Omental fat pad (tissue), 4 donors: ENCODE data around the gene NR4A2. TPM values are rescaled to one million over a fixed set of nuclear protein-coding genes. Genes with fewer than 3 reads are reported as not detected.
A peak's percentile ranks its signal among the peaks of the same experiment; 100 is the strongest.

Source experiments
- ATAC-seq: fragments of 150-250 bp; one replicate; pipeline ENCODE4 v1.9.1; 2016; ENCODE audit warnings: mild to moderate bottlenecking, moderate library complexity; ENCODE audit not compliant: low FRiP score
- DNase-seq: peaks from one replicate; pipeline ENCODE4 v3.0.0-alpha.2; 2019; ENCODE audit warnings: low spot score
- total RNA-seq, 4 donors: library from RNA; depleted of rRNA; stranded (reverse); fragments of >200 nt; gene quantifications; one replicate each; pipeline ENCODE4 v1.1.0, GENCODE V29; 2016
- TF ChIP-seq, protein P1 (sequence below), 3 donors: fragments of 450-650 bp; IDR thresholded peaks; one replicate each; pipeline ENCODE4 v1.5.1; 2016 to 2017; ENCODE audit warnings: antibody characterized with exemption in 3 of 3, mild to moderate bottlenecking in 3 of 3, moderate library complexity in 2 of 3

NR4A2 gene
- total RNA-seq, 4 donors from 2014 or later, result 6.0 to 178 (median 13.6) TPM

GRCh38 chr2:156333951-156334495 is 1.5 kb upstream of the NR4A2 start:
- TF ChIP-seq, protein P1, sequence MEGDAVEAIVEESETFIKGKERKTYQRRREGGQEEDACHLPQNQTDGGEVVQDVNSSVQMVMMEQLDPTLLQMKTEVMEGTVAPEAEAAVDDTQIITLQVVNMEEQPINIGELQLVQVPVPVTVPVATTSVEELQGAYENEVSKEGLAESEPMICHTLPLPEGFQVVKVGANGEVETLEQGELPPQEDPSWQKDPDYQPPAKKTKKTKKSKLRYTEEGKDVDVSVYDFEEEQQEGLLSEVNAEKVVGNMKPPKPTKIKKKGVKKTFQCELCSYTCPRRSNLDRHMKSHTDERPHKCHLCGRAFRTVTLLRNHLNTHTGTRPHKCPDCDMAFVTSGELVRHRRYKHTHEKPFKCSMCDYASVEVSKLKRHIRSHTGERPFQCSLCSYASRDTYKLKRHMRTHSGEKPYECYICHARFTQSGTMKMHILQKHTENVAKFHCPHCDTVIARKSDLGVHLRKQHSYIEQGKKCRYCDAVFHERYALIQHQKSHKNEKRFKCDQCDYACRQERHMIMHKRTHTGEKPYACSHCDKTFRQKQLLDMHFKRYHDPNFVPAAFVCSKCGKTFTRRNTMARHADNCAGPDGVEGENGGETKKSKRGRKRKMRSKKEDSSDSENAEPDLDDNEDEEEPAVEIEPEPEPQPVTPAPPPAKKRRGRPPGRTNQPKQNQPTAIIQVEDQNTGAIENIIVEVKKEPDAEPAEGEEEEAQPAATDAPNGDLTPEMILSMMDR (IDR thresholded peaks at IDR 0.05), result no peak
- no peak for DNase-seq

DNA sequence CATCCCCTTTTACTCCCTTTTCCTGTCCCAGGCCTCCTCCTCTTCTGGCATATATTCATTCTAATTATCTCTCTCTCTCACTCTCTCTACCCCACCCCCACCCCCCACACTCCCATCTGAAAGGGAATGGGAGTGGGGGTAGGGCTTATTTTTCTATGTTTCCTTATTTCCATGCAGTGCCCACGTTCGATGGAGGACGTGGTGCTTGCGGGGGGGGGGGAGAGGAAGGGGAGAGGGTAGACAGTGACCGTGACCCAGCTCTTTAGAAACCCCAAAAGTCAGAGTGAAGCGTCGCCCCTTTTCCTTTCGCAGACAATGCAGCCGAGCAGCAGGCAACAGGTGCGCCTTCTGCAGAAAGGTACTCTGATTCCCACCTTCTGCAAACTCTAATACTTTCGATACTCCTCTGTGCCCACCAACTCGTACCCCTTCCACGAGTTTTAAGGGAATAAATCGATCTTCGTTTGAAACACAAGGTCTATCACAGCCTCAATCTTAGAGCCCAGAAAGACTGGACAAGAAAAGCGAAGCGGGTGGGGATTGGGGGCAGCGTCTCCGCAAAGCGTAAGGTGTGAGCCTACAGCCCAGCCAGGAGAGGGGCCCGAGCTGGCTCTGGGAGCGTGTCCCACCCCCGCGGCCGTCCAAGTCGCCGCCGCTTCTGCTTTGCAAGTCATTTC is 891 bp upstream of the NR4A2 start:
- TF ChIP-seq, protein P1 (IDR thresholded peaks at IDR 0.05), result no peak
- ATAC-seq (peak; percentile 10), DNase-seq (no peak)

More at GRCh38 chr2:156333951-156334495, 1.5 kb upstream of the NR4A2 start:
- ATAC-seq, result peak; percentile 31

- no peak for DNase-seq
- TF ChIP-seq, protein P1 (IDR thresholded peaks at IDR 0.05), result no peak
- no peak for ATAC-seq
Observed at GRCh38 chr2:156332284-156332533, 312 bp downstream of the NR4A2 start.

DNA sequence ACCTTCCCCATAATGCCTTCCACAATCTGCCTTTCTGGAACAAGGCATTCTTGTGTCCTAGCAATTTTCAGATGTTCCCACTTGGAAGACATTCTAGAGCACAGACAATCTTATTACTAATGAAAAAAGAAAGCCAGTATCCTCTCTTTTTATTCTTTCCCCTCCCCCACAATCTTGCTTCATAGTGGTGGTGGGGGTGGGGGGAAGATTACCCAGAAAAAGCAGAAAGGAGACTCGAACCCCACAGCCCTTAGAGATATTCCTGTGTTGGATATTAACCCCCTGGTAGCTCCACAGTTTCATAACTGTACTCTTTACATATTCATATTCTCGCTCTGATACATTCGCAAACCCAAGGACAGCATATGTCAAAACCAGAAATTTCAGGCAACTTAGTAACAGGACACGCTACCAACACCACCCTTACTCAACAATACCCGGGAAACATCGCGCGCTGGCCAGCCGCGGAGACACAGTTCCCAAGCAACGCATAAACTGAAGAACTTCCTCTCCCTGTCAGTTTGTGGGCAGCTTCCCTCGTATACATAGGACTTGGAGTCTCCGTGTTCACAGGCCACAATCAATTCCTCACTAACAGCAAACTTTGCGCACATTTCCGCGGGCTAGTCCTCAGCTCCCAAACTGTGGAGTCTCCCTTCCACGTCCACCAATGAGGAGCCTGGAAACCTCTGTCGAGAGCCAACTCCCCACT is 793 bp downstream of the NR4A2 start:
- no peak for DNase-seq
- TF ChIP-seq, protein P1 (IDR thresholded peaks at IDR 0.05), result no peak
- ATAC-seq, result peak; percentile 20

GRCh38 chr2:156329927-156330726 is 2.4 kb downstream of the NR4A2 start:
- no peak for ATAC-seq
- DNase-seq, result no peak
- TF ChIP-seq, protein P1 (IDR thresholded peaks at IDR 0.05), result no peak

GRCh38 chr2:156329031-156329926 is 3.2 kb downstream of the NR4A2 start:
- no peak for ATAC-seq
- no peak for DNase-seq
- TF ChIP-seq, protein P1 (IDR thresholded peaks at IDR 0.05), result no peak
